HCT116 (cell line): Measurements from ENCODE around the gene PDGFA. TPM values are rescaled to one million over a fixed set of nuclear protein-coding genes. Genes with fewer than 3 reads are reported as not detected.

ENCODE experiments used
- ATAC-seq: fragments of 200-7000 bp; cut with Tn5 transposase; 2 replicates; pipeline ENCODE4 v1.9.1; 2020; ENCODE audit warnings: mild to moderate bottlenecking, moderate library complexity
- BruUV-seq: library from RNA; stranded (reverse); fragments of 400-500 nt; replicated peaks from 2 replicates; lab custom pipeline; 2021; lab: Mats Ljungman, UMichigan
- CTCF ChIA-PET: fragments of 300-600 bp; sonication (Branson Sonifier 250); formaldehyde crosslinking; loops from one replicate; lab custom pipeline; 2021; ENCODE audit warnings: antibody characterized with exemption; lab: Charles Lee
- POLR2A ChIA-PET: fragments of 300-600, 350-600 bp; sonication (Branson Sonifier 250); formaldehyde crosslinking; loops from one replicate; lab custom pipeline; 2021; ENCODE audit warnings: antibody characterized with exemption; lab: Charles Lee
- RAD21 ChIA-PET, 2 experiments: fragments of 300-600 bp; sonication (Branson Sonifier 250); formaldehyde crosslinking; loops; one replicate each; lab custom pipeline; 2023; ENCODE audit warnings: low total read pairs in 2 of 2; ENCODE audit not compliant: uncharacterized antibody in 2 of 2, unreplicated experiment in 2 of 2, low non-redundant PET in 1 of 2; lab: Charles Lee
- DNase-seq: peaks from one replicate; pipeline ENCODE4 v3.0.0-alpha.2; 2010; ENCODE audit warnings: low read depth, low spot score
- H2AFZ ChIP-seq: fragments of 200-600 bp; shearing (Covaris generic), sonication (generic); 2 replicates; pipeline ENCODE4 v1.6.1; 2017; ENCODE audit warnings: low read depth, mixed run types, mixed read lengths, antibody characterized with exemption, low read length; ENCODE audit not compliant: poor library complexity, severe bottlenecking
- H3K27ac ChIP-seq: 2 replicates; pipeline ENCODE4 v1.5.1; 2012; ENCODE audit warnings: low read depth, low read length
- H3K27me3 ChIP-seq: fragments of 200-600 bp; sonication (generic); 2 replicates; pipeline ENCODE4 v1.6.1; 2016; ENCODE audit warnings: mixed run types, low read length, mixed read lengths; ENCODE audit not compliant: insufficient read depth
- H3K36me3 ChIP-seq, 2 experiments: fragments of 200-500 bp in 1 of 2; fragments of 200-600 bp in 1 of 2; sonication (Bioruptor generic) in 1 of 2; sonication (generic) in 1 of 2; 2 replicates each; pipeline versions ENCODE4 v1.5.1 to v1.6.1; 2014 to 2016; ENCODE audit warnings: low read length in 2 of 2, inconsistent platforms in 1 of 2, mixed read lengths in 1 of 2, mixed run types in 1 of 2; ENCODE audit not compliant: insufficient read depth in 2 of 2, control insufficient read depth in 1 of 2
- H3K4me1 ChIP-seq, 2 experiments: fragments of 200-600 bp in 1 of 2; sonication (generic) in 1 of 2; 2 replicates each; pipeline versions ENCODE4 v1.5.1 to v1.6.1; 2012 to 2017; ENCODE audit warnings: low read length in 2 of 2, inconsistent platforms in 1 of 2, mild to moderate bottlenecking in 1 of 2, mixed read lengths in 1 of 2, mixed run types in 1 of 2, moderate library complexity in 1 of 2; ENCODE audit not compliant: insufficient read depth in 2 of 2, control insufficient read depth in 1 of 2
- H3K4me2 ChIP-seq: fragments of 200-600 bp; sonication (generic); 2 replicates; pipeline ENCODE4 v1.6.1; 2017; ENCODE audit warnings: mixed run types, low read length, mixed read lengths
- H3K4me3 ChIP-seq, 2 experiments: fragments of 200-600 bp in 1 of 2; sonication (generic) in 1 of 2; replicated peaks in 1 of 2; 2 replicates each; pipeline ENCODE4 v1.5.1; 2011 to 2016; ENCODE audit warnings: low read length in 2 of 2, control low read depth in 1 of 2, low read depth in 1 of 2, mild to moderate bottlenecking in 1 of 2, mixed read lengths in 1 of 2, mixed run types in 1 of 2
- H3K79me2 ChIP-seq: fragments of 200-600 bp; sonication (generic); 2 replicates; pipeline ENCODE4 v1.6.1; 2017; ENCODE audit warnings: mild to moderate bottlenecking, mixed run types, low read length, moderate library complexity, mixed read lengths; ENCODE audit not compliant: insufficient read depth
- H3K9ac ChIP-seq: fragments of 200-600 bp; sonication (generic); 2 replicates; pipeline ENCODE4 v1.6.1; 2016; ENCODE audit warnings: low read length, mixed read lengths
- H3K9me2 ChIP-seq: fragments of 200-600 bp; sonication (generic), shearing (Covaris generic); 2 replicates; pipeline ENCODE4 v1.6.1; 2017; ENCODE audit warnings: mixed run types, mild to moderate bottlenecking, moderate library complexity; ENCODE audit not compliant: insufficient read depth
- H3K9me3 ChIP-seq, 2 experiments: fragments of 200-500 bp in 1 of 2; fragments of 200-600 bp in 1 of 2; sonication (Bioruptor generic) in 1 of 2; sonication (generic) in 1 of 2; 2 replicates each; pipeline ENCODE4 v1.6.1; 2014 to 2017; ENCODE audit warnings: low read length in 2 of 2, mixed read lengths in 2 of 2, inconsistent platforms in 1 of 2, low read depth in 1 of 2, mild to moderate bottlenecking in 1 of 2, mixed run types in 1 of 2, moderate library complexity in 1 of 2; ENCODE audit not compliant: control insufficient read depth in 1 of 2, insufficient read depth in 1 of 2
- H4K20me1 ChIP-seq: fragments of 200-600 bp; sonication (generic), shearing (Covaris generic); 2 replicates; pipeline ENCODE4 v1.6.1; 2017; ENCODE audit warnings: mixed run types, mild to moderate bottlenecking, moderate library complexity; ENCODE audit not compliant: insufficient read depth
- CBX3 ChIP-seq: IDR thresholded peaks from 2 replicates; pipeline ENCODE4 v1.6.1; 2012; ENCODE audit warnings: low read depth
- CEBPB ChIP-seq: IDR thresholded peaks from 2 replicates; pipeline ENCODE4 v1.6.1; 2012; ENCODE audit warnings: low read depth
- EGR1 ChIP-seq: IDR thresholded peaks from 2 replicates; pipeline ENCODE4 v1.6.1; 2012; ENCODE audit warnings: low read depth
- ELF1 ChIP-seq: IDR thresholded peaks from 2 replicates; pipeline ENCODE4 v1.6.1; 2012; ENCODE audit warnings: low read depth, borderline replicate concordance
- EZH2phosphoT487 ChIP-seq: fragments of 200-600 bp; IDR thresholded peaks from 2 replicates; pipeline ENCODE4 v1.6.1; 2018; ENCODE audit warnings: antibody characterized with exemption, borderline replicate concordance
- FOSL1 ChIP-seq: IDR thresholded peaks from 2 replicates; pipeline ENCODE4 v1.6.1; 2012; ENCODE audit warnings: low read depth
- JUND ChIP-seq: IDR thresholded peaks from 2 replicates; pipeline ENCODE4 v1.6.1; 2012
- POLR2A ChIP-seq: IDR thresholded peaks from 2 replicates; pipeline ENCODE4 v1.7.0; 2011; ENCODE audit warnings: borderline replicate concordance; ENCODE audit not compliant: insufficient read depth, insufficient read length; ENCODE audit errors: extremely low read depth
- POLR2AphosphoS5 ChIP-seq: IDR thresholded peaks from 2 replicates; pipeline ENCODE4 v1.6.1; 2011; ENCODE audit warnings: mild to moderate bottlenecking, low read depth, low read length, moderate library complexity
- RAD21 ChIP-seq: IDR thresholded peaks from 2 replicates; pipeline ENCODE4 v1.6.1; 2012; ENCODE audit warnings: low read depth, mild to moderate bottlenecking
- SIN3A ChIP-seq: IDR thresholded peaks from 2 replicates; pipeline ENCODE4 v1.6.1; 2012; ENCODE audit warnings: low read depth
- SP1 ChIP-seq: IDR thresholded peaks from 2 replicates; pipeline ENCODE4 v1.6.1; 2012; ENCODE audit warnings: low read depth
- TCF7L2 ChIP-seq: IDR thresholded peaks from 2 replicates; pipeline ENCODE4 v1.7.0; 2011; ENCODE audit warnings: borderline replicate concordance, inconsistent platforms; ENCODE audit not compliant: insufficient read depth, insufficient read length; ENCODE audit errors: extremely low read depth
- YY1 ChIP-seq: IDR thresholded peaks from 2 replicates; pipeline ENCODE4 v1.6.1; 2011; ENCODE audit warnings: low read length, low read depth, moderate library complexity, mild to moderate bottlenecking; ENCODE audit not compliant: insufficient replicate concordance; ENCODE audit errors: extremely low read depth
- ZFX ChIP-seq: fragments of 450-650 bp; IDR thresholded peaks from 2 replicates; pipeline ENCODE4 v1.6.1; 2017
- ZNF274 ChIP-seq: fragments of 200-500 bp; sonication (Bioruptor generic); IDR thresholded peaks from 2 replicates; pipeline ENCODE4 v1.6.1; 2014; ENCODE audit warnings: mild to moderate bottlenecking, low read depth, low read length, inconsistent platforms
- intact Hi-C: fragments of 100-400 bp; cut with micrococcal nuclease; formaldehyde crosslinking; loops from 2 replicates; pipeline ENCODE4 v1.10.0; 2022
- total RNA-seq: library from RNA; stranded (reverse); gene quantifications from one replicate; pipeline ENCODE4 v1.2.1, GENCODE V29; 2021; ENCODE audit not compliant: unreplicated experiment
- TF ChIP-seq, protein P1 (sequence below): IDR thresholded peaks from 2 replicates; pipeline ENCODE4 v1.6.1; 2012
- TF ChIP-seq, protein P2 (sequence below): IDR thresholded peaks from 2 replicates; pipeline ENCODE4 v1.6.1; 2012
- TF ChIP-seq, protein P3 (sequence below), 3 experiments: fragments of 200-600 bp in 1 of 3; sonication (generic) in 1 of 3; IDR thresholded peaks in 2 of 3; conservative IDR thresholded peaks in 1 of 3; 2 replicates each; pipeline ENCODE4 v1.5.1; 2012 to 2017; ENCODE audit warnings: low read depth in 2 of 3, low read length in 2 of 3, antibody characterized with exemption in 1 of 3, borderline replicate concordance in 1 of 3, control low read depth in 1 of 3, mild to moderate bottlenecking in 1 of 3, mixed read lengths in 1 of 3, mixed run types in 1 of 3, moderate library complexity in 1 of 3; ENCODE audit not compliant: insufficient read depth in 1 of 3
- TF ChIP-seq, protein P4 (sequence below): IDR thresholded peaks from 2 replicates; pipeline ENCODE4 v1.6.1; 2012; ENCODE audit warnings: low read depth

PDGFA gene
- total RNA-seq, 1 experiment from 2014 or later = 44.7 TPM

DNA sequence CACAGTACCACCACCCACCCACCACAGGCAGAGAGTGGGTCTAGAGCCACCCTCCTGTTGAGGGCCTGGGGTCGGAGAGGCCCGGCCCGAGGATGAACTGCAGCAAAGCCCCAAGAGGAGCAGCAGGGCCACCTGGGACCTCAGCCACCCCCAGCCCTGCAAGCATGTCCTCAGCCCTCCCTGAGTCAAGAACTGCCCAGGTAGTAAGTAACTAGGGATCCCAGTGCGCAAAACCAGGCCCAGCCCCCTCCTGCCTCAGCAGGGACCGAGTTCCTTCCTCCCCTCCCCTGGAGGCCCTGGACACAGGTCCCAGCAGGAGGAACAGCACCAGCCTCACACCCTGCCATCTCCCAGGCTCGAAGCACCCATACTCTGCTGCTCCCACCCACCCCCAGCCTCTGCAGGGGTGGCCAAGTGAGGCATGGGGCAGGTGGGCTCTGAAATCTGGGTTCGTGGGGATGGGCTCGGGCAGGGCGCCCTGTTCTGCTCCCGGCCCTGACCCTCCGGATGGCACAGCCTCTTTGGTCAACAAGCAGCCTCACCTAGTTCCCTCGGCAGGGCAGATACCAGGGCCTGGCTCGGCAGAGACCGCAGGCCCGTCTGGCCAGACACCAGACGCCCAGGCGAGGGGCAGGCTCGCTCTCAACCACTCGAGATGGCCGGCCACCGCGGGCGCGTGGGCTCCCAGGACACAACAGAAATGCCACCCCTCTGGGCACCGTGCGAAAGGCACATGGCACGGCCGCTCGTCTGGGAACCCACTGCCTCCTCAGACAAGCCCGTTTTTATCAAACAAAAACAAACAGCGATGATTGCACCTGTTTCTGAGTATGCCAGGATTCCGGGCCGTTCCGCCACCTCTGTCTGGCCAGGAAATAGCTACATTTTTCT lies 15.2 kb downstream of the PDGFA start:
- H2AFZ ChIP-seq = no peak overlapping the region
- H3K9me3 ChIP-seq = no peaks in the 10 kb centered on the region
- no peak overlapping the region for H3K9ac ChIP-seq
- no TSS peak for BruUV-seq
- H3K4me3 ChIP-seq = no peak overlapping the region
- peaks cover 0 to 11% of the 10 kb centered on the region in 2 experiments; a peak in 2 of 4 replicates for H3K36me3 ChIP-seq
- H3K79me2 ChIP-seq = no peaks in the 10 kb centered on the region
- no peaks in the 10 kb centered on the region for H4K20me1 ChIP-seq
- no peaks in the 10 kb centered on the region for H3K9me2 ChIP-seq
- ChIA-PET RAD21 (no interaction called here), CTCF (no interaction called here), POLR2A (no interaction called here)
- ATAC-seq (no peak), DNase-seq (no peak)
- no peak overlapping the region for H3K4me2 ChIP-seq
- peaks cover 0 to 4% of the 10 kb centered on the region in 2 experiments; a peak in 2 of 4 replicates for H3K4me1 ChIP-seq
- no peak overlapping the region; the same call in 1 of the 2 replicates for H3K27ac ChIP-seq
- no peaks in the 10 kb centered on the region for H3K27me3 ChIP-seq
- intact Hi-C loops = no loop called here
- TF ChIP-seq RAD21 (no peak), TCF7L2 (no peak), ELF1 (no peak), CEBPB (no peak), ZFX (no peak), JUND (no peak), FOSL1 (no peak), SP1 (no peak), CBX3 (no peak), SIN3A (no peak), EGR1 (no peak), POLR2AphosphoS5 (no peak), EZH2phosphoT487 (no peak), ZNF274 (no peak), YY1 (no peak), POLR2A (no peak)
- TF ChIP-seq, protein P1, sequence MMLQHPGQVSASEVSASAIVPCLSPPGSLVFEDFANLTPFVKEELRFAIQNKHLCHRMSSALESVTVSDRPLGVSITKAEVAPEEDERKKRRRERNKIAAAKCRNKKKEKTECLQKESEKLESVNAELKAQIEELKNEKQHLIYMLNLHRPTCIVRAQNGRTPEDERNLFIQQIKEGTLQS = no peak
- TF ChIP-seq, protein P2, sequence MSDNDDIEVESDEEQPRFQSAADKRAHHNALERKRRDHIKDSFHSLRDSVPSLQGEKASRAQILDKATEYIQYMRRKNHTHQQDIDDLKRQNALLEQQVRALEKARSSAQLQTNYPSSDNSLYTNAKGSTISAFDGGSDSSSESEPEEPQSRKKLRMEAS = no peak
- TF ChIP-seq, protein P3, sequence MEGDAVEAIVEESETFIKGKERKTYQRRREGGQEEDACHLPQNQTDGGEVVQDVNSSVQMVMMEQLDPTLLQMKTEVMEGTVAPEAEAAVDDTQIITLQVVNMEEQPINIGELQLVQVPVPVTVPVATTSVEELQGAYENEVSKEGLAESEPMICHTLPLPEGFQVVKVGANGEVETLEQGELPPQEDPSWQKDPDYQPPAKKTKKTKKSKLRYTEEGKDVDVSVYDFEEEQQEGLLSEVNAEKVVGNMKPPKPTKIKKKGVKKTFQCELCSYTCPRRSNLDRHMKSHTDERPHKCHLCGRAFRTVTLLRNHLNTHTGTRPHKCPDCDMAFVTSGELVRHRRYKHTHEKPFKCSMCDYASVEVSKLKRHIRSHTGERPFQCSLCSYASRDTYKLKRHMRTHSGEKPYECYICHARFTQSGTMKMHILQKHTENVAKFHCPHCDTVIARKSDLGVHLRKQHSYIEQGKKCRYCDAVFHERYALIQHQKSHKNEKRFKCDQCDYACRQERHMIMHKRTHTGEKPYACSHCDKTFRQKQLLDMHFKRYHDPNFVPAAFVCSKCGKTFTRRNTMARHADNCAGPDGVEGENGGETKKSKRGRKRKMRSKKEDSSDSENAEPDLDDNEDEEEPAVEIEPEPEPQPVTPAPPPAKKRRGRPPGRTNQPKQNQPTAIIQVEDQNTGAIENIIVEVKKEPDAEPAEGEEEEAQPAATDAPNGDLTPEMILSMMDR (IDR thresholded peaks at IDR 0.05 in 2 of 3, conservative IDR thresholded peaks at IDR 0.05 in 1 of 3; ENCODE audit: borderline replicate concordance in 1 of 3, insufficient read depth in 1 of 3, low read depth in 2 of 3, low read length in 2 of 3) = no peak
- TF ChIP-seq, protein P4, sequence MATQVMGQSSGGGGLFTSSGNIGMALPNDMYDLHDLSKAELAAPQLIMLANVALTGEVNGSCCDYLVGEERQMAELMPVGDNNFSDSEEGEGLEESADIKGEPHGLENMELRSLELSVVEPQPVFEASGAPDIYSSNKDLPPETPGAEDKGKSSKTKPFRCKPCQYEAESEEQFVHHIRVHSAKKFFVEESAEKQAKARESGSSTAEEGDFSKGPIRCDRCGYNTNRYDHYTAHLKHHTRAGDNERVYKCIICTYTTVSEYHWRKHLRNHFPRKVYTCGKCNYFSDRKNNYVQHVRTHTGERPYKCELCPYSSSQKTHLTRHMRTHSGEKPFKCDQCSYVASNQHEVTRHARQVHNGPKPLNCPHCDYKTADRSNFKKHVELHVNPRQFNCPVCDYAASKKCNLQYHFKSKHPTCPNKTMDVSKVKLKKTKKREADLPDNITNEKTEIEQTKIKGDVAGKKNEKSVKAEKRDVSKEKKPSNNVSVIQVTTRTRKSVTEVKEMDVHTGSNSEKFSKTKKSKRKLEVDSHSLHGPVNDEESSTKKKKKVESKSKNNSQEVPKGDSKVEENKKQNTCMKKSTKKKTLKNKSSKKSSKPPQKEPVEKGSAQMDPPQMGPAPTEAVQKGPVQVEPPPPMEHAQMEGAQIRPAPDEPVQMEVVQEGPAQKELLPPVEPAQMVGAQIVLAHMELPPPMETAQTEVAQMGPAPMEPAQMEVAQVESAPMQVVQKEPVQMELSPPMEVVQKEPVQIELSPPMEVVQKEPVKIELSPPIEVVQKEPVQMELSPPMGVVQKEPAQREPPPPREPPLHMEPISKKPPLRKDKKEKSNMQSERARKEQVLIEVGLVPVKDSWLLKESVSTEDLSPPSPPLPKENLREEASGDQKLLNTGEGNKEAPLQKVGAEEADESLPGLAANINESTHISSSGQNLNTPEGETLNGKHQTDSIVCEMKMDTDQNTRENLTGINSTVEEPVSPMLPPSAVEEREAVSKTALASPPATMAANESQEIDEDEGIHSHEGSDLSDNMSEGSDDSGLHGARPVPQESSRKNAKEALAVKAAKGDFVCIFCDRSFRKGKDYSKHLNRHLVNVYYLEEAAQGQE = no peak
